Vagina (tissue), 2 donors: ENCODE results near the gene CELF4.

Source experiments
- CTCF ChIP-seq, 3 experiments: fragments of 450-650 bp in 2 of 3; fragments of 200-600 bp in 1 of 3; sonication (generic) in 1 of 3; IDR thresholded peaks; one replicate each; pipeline ENCODE4 v1.5.1; 2017 to 2019; ENCODE audit warnings: antibody characterized with exemption in 3 of 3, mild to moderate bottlenecking in 2 of 3, moderate library complexity in 2 of 3
- POLR2A ChIP-seq, 2 donors: fragments of 450-650 bp; IDR thresholded peaks; one replicate each; pipeline ENCODE4 v1.6.1; 2017; ENCODE audit warnings: antibody characterized with exemption in 2 of 2, mild to moderate bottlenecking in 2 of 2, moderate library complexity in 2 of 2
- POLR2AphosphoS5 ChIP-seq, 2 donors: sonication (generic); formaldehyde crosslinking; IDR thresholded peaks; one replicate each; pipeline ENCODE4 v1.9.0; 2017; ENCODE audit warnings: antibody characterized with exemption in 2 of 2, mild to moderate bottlenecking in 2 of 2, low read depth in 1 of 2; ENCODE audit not compliant: insufficient read depth in 1 of 2

GRCh38 chr18:37543321-37543720 is 22.3 kb downstream of the CELF4 start:
- TF ChIP-seq POLR2AphosphoS5 (IDR thresholded peaks at IDR 0.05; ENCODE audit: insufficient read depth in 1 of 2, low read depth in 1 of 2) (no peak), POLR2A (IDR thresholded peaks at IDR 0.05) (no peak), CTCF (IDR thresholded peaks at IDR 0.05) (no peak)
